A549 (cell line): Measurements from ENCODE around the gene RTP1.

ENCODE experiments used
- POLR2A ChIP-seq: IDR thresholded peaks from 2 replicates; pipeline ENCODE4 v1.6.1; 2012; ENCODE audit warnings: mild to moderate bottlenecking, low read length
- POLR2AphosphoS2 ChIP-seq: conservative IDR thresholded peaks from 2 replicates; pipeline ENCODE4 v1.6.1; 2012; ENCODE audit warnings: low read length, improper control_type of control experiment, inconsistent platforms
- TF ChIP-seq, protein P1 (sequence below): fragments of >200 bp; sonication (Bioruptor Twin); formaldehyde crosslinking; IDR thresholded peaks from 3 replicates; pipeline ENCODE4 v1.5.1; 2016
- TF ChIP-seq, protein P2 (sequence below): fragments of 150-350 bp; IDR thresholded peaks from 2 replicates; pipeline ENCODE4 v1.6.1; 2014; ENCODE audit warnings: low read depth, mild to moderate bottlenecking, low read length
- TF ChIP-seq, protein P3 (sequence below): IDR thresholded peaks from 2 replicates; pipeline ENCODE4 v1.6.1; 2012

DNA sequence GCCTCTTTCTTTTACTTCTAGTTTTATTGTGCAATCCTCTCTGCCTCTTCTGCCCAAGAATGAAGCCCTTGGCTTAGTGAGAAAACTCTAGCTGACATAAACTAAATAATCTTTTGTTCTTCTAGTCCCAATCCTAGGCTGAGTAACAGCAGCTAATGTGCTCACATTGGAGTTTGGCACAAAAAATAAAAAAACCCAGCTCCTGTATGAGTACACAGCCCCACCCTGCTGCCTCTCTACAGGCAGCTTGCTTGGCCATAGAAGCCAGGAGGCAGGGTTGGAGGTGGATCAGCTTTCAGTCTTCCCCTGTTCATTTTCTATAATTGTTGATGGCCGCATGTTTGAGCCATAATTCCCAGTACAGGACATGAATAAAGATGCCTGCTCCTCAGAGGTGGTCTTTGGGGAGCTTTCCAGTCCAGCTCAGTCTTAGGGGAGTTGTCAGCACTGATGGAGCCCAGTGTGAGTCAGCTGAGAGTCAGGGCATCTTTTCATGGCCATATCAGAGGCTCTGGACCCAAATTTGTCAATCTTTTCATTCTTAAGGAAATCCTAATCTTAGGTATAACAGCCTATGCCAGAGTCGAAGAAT, 46.7 kb downstream of the RTP1 start:
- TF ChIP-seq, protein P1, sequence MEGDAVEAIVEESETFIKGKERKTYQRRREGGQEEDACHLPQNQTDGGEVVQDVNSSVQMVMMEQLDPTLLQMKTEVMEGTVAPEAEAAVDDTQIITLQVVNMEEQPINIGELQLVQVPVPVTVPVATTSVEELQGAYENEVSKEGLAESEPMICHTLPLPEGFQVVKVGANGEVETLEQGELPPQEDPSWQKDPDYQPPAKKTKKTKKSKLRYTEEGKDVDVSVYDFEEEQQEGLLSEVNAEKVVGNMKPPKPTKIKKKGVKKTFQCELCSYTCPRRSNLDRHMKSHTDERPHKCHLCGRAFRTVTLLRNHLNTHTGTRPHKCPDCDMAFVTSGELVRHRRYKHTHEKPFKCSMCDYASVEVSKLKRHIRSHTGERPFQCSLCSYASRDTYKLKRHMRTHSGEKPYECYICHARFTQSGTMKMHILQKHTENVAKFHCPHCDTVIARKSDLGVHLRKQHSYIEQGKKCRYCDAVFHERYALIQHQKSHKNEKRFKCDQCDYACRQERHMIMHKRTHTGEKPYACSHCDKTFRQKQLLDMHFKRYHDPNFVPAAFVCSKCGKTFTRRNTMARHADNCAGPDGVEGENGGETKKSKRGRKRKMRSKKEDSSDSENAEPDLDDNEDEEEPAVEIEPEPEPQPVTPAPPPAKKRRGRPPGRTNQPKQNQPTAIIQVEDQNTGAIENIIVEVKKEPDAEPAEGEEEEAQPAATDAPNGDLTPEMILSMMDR: no peak
- TF ChIP-seq POLR2A (no peak), POLR2AphosphoS2 (no peak)
- TF ChIP-seq, protein P2, sequence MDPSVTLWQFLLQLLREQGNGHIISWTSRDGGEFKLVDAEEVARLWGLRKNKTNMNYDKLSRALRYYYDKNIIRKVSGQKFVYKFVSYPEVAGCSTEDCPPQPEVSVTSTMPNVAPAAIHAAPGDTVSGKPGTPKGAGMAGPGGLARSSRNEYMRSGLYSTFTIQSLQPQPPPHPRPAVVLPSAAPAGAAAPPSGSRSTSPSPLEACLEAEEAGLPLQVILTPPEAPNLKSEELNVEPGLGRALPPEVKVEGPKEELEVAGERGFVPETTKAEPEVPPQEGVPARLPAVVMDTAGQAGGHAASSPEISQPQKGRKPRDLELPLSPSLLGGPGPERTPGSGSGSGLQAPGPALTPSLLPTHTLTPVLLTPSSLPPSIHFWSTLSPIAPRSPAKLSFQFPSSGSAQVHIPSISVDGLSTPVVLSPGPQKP: no peak
- TF ChIP-seq, protein P3, sequence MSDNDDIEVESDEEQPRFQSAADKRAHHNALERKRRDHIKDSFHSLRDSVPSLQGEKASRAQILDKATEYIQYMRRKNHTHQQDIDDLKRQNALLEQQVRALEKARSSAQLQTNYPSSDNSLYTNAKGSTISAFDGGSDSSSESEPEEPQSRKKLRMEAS: no peak
